HEK293 (cell line): ENCODE data around the gene TST.

ENCODE experiments used
- CTCF ChIA-PET: fragments of 350-600 bp; formaldehyde crosslinking; extraction: SDS; loops from one replicate; lab custom pipeline; 2021; ENCODE audit warnings: antibody characterized with exemption; lab: Yijun Ruan, JAX
- POLR2A ChIA-PET: fragments of 300-600 bp; formaldehyde crosslinking; extraction: SDS; loops from one replicate; lab custom pipeline; 2020; ENCODE audit warnings: antibody characterized with exemption, inconsistent platforms; lab: Yijun Ruan, JAX
- H3K27ac ChIP-seq: fragments of 200-500 bp; sonication (Bioruptor generic); 2 replicates; pipeline ENCODE4 v1.5.1; 2014; ENCODE audit warnings: low read depth, low read length, control low read depth, inconsistent platforms; ENCODE audit errors: extremely low read depth
- H3K36me3 ChIP-seq, 2 experiments: fragments of 200-500 bp in 1 of 2; sonication (Bioruptor generic) in 1 of 2; 1 replicate in 1 of 2; 2 replicates in 1 of 2; pipeline ENCODE4 v1.5.1; 2014 to 2017; ENCODE audit warnings: inconsistent platforms in 2 of 2, low read length in 2 of 2; ENCODE audit not compliant: control insufficient read depth in 2 of 2, insufficient read depth in 1 of 2
- H3K4me1 ChIP-seq: fragments of 200-500 bp; sonication (Bioruptor generic); 2 replicates; pipeline ENCODE4 v1.5.1; 2014; ENCODE audit warnings: mild to moderate bottlenecking, low read length, inconsistent platforms; ENCODE audit not compliant: control insufficient read depth, insufficient read depth
- H3K4me3 ChIP-seq: 2 replicates; pipeline ENCODE4 v1.5.1; 2011; ENCODE audit warnings: low read depth, mild to moderate bottlenecking, control low read depth, low read length, moderate library complexity
- H3K9me3 ChIP-seq: fragments of 200-500 bp; sonication (Bioruptor generic); 2 replicates; pipeline ENCODE4 v1.5.1; 2014; ENCODE audit warnings: low read depth, low read length, inconsistent platforms; ENCODE audit not compliant: control insufficient read depth, insufficient read depth
- GLIS1 ChIP-seq: fragments of 450-650 bp; formaldehyde crosslinking; IDR thresholded peaks from 2 replicates; pipeline ENCODE4 v1.5.1; 2016; ENCODE audit warnings: missing biosample characterization, missing genetic modification characterization
- GLIS2 ChIP-seq: fragments of 450-650 bp; formaldehyde crosslinking; IDR thresholded peaks from 2 replicates; pipeline ENCODE4 v1.5.1; 2016; ENCODE audit warnings: missing biosample characterization, missing genetic modification characterization
- KLF1 ChIP-seq: fragments of 450-650 bp; formaldehyde crosslinking; IDR thresholded peaks from 2 replicates; pipeline ENCODE4 v1.5.1; 2016; ENCODE audit warnings: missing biosample characterization, missing genetic modification characterization
- OSR2 ChIP-seq: fragments of 450-650 bp; formaldehyde crosslinking; IDR thresholded peaks from 2 replicates; pipeline ENCODE4 v1.5.1; 2016; ENCODE audit warnings: missing biosample characterization, missing genetic modification characterization
- TRIM28 ChIP-seq: IDR thresholded peaks from 2 replicates; pipeline ENCODE4 v1.6.1; 2011; ENCODE audit warnings: low read length, control low read depth, borderline replicate concordance
- ZBTB1 ChIP-seq: fragments of 450-650 bp; formaldehyde crosslinking; IDR thresholded peaks from 2 replicates; pipeline ENCODE4 v1.5.1; 2016; ENCODE audit warnings: missing biosample characterization, missing genetic modification characterization
- ZBTB48 ChIP-seq: fragments of 450-650 bp; formaldehyde crosslinking; IDR thresholded peaks from 2 replicates; pipeline ENCODE4 v1.5.1; 2016; ENCODE audit warnings: missing biosample characterization, missing genetic modification characterization
- ZBTB8A ChIP-seq: fragments of 450-650 bp; formaldehyde crosslinking; IDR thresholded peaks from 2 replicates; pipeline ENCODE4 v1.5.1; 2016; ENCODE audit warnings: missing biosample characterization, missing genetic modification characterization
- ZEB2 ChIP-seq: fragments of 450-650 bp; formaldehyde crosslinking; IDR thresholded peaks from 2 replicates; pipeline ENCODE4 v1.5.1; 2016; ENCODE audit warnings: missing biosample characterization, missing genetic modification characterization
- ZFP37 ChIP-seq: fragments of 450-650 bp; formaldehyde crosslinking; IDR thresholded peaks from 2 replicates; pipeline ENCODE4 v1.5.1; 2016; ENCODE audit warnings: missing biosample characterization, missing genetic modification characterization
- ZNF223 ChIP-seq: fragments of 450-650 bp; formaldehyde crosslinking; IDR thresholded peaks from 2 replicates; pipeline ENCODE4 v1.5.1; 2016; ENCODE audit warnings: missing biosample characterization, missing genetic modification characterization
- ZNF335 ChIP-seq: fragments of 450-650 bp; formaldehyde crosslinking; conservative IDR thresholded peaks from 2 replicates; pipeline ENCODE4 v1.5.1; 2016; ENCODE audit warnings: missing biosample characterization, missing genetic modification characterization
- ZNF416 ChIP-seq: fragments of 450-650 bp; formaldehyde crosslinking; IDR thresholded peaks from 2 replicates; pipeline ENCODE4 v1.5.1; 2016; ENCODE audit warnings: missing biosample characterization, missing genetic modification characterization
- ZNF544 ChIP-seq: fragments of 450-650 bp; formaldehyde crosslinking; IDR thresholded peaks from 2 replicates; pipeline ENCODE4 v1.5.0; 2017; ENCODE audit warnings: missing biosample characterization, missing genetic modification characterization
- ZNF624 ChIP-seq: fragments of 450-650 bp; formaldehyde crosslinking; IDR thresholded peaks from 2 replicates; pipeline ENCODE4 v1.5.1; 2017; ENCODE audit warnings: missing biosample characterization, missing genetic modification characterization
- ZNF626 ChIP-seq: fragments of 450-650 bp; sonication (Bioruptor Pico); formaldehyde crosslinking; IDR thresholded peaks from 2 replicates; pipeline ENCODE4 v1.5.1; 2018; ENCODE audit warnings: missing biosample characterization, missing genetic modification characterization, inconsistent platforms
- ZNF677 ChIP-seq: fragments of 450-650 bp; IDR thresholded peaks from 2 replicates; pipeline ENCODE4 v1.5.0; 2018; ENCODE audit warnings: missing biosample characterization, mild to moderate bottlenecking, missing genetic modification characterization, moderate library complexity
- ZNF843 ChIP-seq: fragments of 450-650 bp; formaldehyde crosslinking; IDR thresholded peaks from 2 replicates; pipeline ENCODE4 v1.5.1; 2016; ENCODE audit warnings: missing biosample characterization, missing genetic modification characterization
- TF ChIP-seq, protein P1 (sequence below): fragments of 450-650 bp; formaldehyde crosslinking; IDR thresholded peaks from 2 replicates; pipeline ENCODE4 v1.5.1; 2016; ENCODE audit warnings: missing biosample characterization, missing genetic modification characterization
- TF ChIP-seq, protein P2 (sequence below): fragments of 450-650 bp; formaldehyde crosslinking; IDR thresholded peaks from 2 replicates; pipeline ENCODE4 v1.5.1; 2016; ENCODE audit warnings: missing biosample characterization, missing genetic modification characterization, low read depth
- TF ChIP-seq, protein P3 (sequence below): fragments of 450-650 bp; formaldehyde crosslinking; IDR thresholded peaks from 2 replicates; pipeline ENCODE4 v1.5.1; 2016; ENCODE audit warnings: missing biosample characterization, missing genetic modification characterization

The TST gene

DNA sequence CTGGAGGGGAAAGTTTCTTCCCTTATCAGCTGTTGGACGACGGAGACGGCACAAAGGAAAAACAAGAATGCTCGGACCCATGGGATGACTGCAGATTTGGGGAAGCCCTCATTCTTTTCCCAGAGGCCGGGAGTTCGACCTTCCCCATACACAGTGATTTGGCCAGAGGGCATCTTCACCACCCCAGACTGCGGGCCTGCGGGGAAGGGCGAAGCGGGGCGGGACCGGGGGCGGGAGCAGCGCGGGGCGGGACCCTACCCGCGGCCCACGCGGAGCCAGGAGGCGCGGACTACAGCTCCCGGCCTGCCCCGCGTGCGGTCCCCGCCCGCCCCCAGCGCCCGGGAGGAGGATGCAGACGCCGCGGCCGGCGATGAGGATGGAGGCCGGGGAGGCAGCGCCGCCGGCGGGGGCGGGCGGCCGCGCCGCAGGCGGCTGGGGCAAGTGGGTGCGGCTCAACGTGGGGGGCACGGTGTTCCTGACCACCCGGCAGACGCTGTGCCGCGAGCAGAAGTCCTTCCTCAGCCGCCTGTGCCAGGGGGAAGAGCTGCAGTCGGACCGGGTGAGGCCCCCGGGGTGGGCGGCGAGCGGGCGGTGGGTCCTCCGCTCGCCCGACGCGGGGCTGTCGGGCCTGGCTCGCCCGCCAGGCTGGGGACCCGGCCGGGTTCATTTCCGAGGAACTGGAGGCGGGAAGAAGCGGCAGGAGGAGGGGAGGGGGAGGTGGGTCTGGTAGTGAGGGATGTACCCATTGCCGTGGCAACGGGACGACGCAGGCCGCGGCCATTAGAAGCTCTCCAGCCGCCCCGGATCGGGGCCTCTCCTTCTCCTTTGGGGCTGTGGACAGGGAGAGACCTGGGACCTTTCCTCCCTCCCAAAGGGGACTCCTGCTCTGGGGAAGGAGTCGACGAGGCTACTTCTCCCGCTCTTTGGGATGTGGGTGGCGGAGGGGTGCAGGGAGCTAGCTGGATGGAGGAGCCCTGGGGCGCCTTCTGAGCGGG lies 32.4 kb upstream of the TST start, which contains the start of gene KCTD17 (continued):
- TF ChIP-seq ZFP37 (tag by site-specific recombination) (no peak), GLIS2 (peak; percentile 52; the same call in 1 of the 2 replicates), ZNF624 (tag by site-specific recombination) (no peak), ZBTB1 (tag by site-specific recombination) (no peak), ZNF416 (no peak), ZNF223 (tag by site-specific recombination) (no peak), ZNF626 (tag by site-specific recombination) (no peak), ZBTB48 (tag by site-specific recombination) (no peak), KLF1 (tag by site-specific recombination) (no peak), ZNF677 (0 out of 2 replicates have a peak, but pooled peaks have one; percentile 18), ZNF843 (tag by site-specific recombination) (no peak)
- TF ChIP-seq, protein P1, sequence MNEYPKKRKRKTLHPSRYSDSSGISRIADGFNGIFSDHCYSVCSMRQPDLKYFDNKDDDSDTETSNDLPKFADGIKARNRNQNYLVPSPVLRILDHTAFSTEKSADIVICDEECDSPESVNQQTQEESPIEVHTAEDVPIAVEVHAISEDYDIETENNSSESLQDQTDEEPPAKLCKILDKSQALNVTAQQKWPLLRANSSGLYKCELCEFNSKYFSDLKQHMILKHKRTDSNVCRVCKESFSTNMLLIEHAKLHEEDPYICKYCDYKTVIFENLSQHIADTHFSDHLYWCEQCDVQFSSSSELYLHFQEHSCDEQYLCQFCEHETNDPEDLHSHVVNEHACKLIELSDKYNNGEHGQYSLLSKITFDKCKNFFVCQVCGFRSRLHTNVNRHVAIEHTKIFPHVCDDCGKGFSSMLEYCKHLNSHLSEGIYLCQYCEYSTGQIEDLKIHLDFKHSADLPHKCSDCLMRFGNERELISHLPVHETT (tag by site-specific recombination) = no peak
- TF ChIP-seq, protein P2, sequence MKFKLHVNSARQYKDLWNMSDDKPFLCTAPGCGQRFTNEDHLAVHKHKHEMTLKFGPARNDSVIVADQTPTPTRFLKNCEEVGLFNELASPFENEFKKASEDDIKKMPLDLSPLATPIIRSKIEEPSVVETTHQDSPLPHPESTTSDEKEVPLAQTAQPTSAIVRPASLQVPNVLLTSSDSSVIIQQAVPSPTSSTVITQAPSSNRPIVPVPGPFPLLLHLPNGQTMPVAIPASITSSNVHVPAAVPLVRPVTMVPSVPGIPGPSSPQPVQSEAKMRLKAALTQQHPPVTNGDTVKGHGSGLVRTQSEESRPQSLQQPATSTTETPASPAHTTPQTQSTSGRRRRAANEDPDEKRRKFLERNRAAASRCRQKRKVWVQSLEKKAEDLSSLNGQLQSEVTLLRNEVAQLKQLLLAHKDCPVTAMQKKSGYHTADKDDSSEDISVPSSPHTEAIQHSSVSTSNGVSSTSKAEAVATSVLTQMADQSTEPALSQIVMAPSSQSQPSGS (tag by site-specific recombination) = no peak
- TF ChIP-seq, all 188 proteins: peak for 19

DNA sequence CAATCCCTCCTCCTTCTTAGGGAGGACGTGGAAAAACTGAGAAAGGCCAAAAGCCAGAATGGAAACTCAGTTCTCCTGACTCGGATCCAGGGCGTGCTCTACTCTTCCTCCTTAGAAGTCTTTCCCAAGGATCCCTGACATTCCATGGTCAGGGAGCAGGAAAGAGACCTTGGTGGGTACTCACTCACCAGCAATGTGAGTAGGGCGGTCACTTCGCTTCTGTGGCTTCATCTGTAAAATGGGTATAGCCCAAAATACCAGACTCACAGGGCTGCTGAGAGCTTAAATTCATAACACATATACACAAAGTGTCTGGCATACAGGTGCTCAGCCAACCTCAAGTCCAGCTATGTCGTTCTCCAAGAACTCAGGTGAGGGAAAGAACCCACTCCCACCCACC lies 31.7 kb upstream of the TST start:
- peaks cover 0 to 31% of the 10 kb centered on the region in 2 experiments; a peak in 1 of 3 replicates for H3K36me3 ChIP-seq
- POLR2A ChIA-PET = interaction anchor here (0.5 to 1.7 kb wide), 12 partner anchors 8 to 140 kb away, joined by 3 to 7 read pairs (median 3); partner anchors contain the start of gene TST
- TF ChIP-seq OSR2 (tag by site-specific recombination) (no peak), ZEB2 (no peak), TRIM28 (no peak), ZNF335 (tag by site-specific recombination) (no peak), ZBTB8A (no peak), ZNF544 (tag by site-specific recombination) (no peak), GLIS1 (no peak)
- TF ChIP-seq, protein P3, sequence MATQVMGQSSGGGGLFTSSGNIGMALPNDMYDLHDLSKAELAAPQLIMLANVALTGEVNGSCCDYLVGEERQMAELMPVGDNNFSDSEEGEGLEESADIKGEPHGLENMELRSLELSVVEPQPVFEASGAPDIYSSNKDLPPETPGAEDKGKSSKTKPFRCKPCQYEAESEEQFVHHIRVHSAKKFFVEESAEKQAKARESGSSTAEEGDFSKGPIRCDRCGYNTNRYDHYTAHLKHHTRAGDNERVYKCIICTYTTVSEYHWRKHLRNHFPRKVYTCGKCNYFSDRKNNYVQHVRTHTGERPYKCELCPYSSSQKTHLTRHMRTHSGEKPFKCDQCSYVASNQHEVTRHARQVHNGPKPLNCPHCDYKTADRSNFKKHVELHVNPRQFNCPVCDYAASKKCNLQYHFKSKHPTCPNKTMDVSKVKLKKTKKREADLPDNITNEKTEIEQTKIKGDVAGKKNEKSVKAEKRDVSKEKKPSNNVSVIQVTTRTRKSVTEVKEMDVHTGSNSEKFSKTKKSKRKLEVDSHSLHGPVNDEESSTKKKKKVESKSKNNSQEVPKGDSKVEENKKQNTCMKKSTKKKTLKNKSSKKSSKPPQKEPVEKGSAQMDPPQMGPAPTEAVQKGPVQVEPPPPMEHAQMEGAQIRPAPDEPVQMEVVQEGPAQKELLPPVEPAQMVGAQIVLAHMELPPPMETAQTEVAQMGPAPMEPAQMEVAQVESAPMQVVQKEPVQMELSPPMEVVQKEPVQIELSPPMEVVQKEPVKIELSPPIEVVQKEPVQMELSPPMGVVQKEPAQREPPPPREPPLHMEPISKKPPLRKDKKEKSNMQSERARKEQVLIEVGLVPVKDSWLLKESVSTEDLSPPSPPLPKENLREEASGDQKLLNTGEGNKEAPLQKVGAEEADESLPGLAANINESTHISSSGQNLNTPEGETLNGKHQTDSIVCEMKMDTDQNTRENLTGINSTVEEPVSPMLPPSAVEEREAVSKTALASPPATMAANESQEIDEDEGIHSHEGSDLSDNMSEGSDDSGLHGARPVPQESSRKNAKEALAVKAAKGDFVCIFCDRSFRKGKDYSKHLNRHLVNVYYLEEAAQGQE (tag by site-specific recombination) = no peak
- H3K27ac ChIP-seq = no peak overlapping the region
- CTCF ChIA-PET = interaction anchor here (0.7 to 1.5 kb wide), 5 partner anchors 8 to 255 kb away, joined by 3 to 6 read pairs (median 4); no protein-coding TSS in a partner anchor
- H3K4me3 ChIP-seq = no peak overlapping the region
- H3K9me3 ChIP-seq = no peaks in the 10 kb centered on the region
- H3K4me1 ChIP-seq = peaks cover 5% of the 10 kb centered on the region; the same call in 1 of the 2 replicates
